UCSD-AML1 (cell line): ENCODE results near the gene C16orf89.
"Not testable (repeated sequence)": the region's sequence is repeated elsewhere in the genome, so short reads cannot be mapped to it uniquely, and the experiment has no call there.

ENCODE experiments used
- DNase-seq: peaks from one replicate; lab custom pipeline; 2025; ENCODE audit not compliant: unreplicated experiment; lab: John Stamatoyannopoulos, UW

C16orf89 gene, protein sequence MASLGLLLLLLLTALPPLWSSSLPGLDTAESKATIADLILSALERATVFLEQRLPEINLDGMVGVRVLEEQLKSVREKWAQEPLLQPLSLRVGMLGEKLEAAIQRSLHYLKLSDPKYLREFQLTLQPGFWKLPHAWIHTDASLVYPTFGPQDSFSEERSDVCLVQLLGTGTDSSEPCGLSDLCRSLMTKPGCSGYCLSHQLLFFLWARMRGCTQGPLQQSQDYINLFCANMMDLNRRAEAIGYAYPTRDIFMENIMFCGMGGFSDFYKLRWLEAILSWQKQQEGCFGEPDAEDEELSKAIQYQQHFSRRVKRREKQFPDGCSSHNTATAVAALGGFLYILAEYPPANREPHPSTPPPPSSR

DNA sequence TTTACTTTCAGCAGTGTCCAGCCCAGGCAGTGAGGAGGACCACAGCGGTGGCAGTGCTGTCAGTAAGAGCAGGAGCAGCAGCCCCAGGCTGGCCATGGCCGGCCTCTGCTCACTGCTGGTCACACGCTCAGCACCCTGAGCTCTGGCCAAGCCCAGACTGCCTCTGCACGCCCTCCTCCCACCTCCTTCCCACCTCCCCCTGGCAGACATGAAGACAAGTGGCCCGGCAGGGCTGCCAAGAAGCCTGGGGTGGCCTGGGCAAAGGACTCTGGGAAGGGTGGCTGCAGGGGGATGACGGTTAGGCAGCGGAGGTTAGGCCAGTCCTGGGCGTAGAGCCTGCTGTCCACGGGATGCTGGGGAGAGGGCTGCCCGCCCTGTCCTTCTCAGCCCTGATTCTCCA is at the start of gene C16orf89:
Gene C16orf89 (minus strand): TSS at position 144 of the 400 bp plus-strand sequence. CDS start 48 bp downstream, at position 96.
- no peak for DNase-seq

DNA sequence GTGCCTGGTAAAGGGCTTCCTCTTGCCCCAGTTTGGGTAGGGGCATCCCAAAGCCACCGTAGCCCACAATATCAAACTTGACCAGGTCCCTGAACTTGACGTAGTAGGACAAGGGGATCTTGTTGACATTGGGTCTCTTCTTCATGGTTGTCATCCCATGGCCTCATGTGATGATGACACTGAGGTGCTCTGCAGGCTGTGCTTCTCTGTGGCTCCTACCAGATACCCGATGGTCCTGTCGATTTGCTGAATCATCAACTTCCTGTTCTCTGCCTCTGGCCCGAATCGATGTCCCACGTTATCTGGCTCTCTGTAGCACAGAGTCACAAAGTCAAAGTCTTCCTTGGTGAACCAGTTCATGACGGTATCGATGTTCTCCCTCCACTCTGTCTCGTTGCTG is 45.2 kb upstream of the C16orf89 start:
- not testable (repeated sequence) for DNase-seq

DNA sequence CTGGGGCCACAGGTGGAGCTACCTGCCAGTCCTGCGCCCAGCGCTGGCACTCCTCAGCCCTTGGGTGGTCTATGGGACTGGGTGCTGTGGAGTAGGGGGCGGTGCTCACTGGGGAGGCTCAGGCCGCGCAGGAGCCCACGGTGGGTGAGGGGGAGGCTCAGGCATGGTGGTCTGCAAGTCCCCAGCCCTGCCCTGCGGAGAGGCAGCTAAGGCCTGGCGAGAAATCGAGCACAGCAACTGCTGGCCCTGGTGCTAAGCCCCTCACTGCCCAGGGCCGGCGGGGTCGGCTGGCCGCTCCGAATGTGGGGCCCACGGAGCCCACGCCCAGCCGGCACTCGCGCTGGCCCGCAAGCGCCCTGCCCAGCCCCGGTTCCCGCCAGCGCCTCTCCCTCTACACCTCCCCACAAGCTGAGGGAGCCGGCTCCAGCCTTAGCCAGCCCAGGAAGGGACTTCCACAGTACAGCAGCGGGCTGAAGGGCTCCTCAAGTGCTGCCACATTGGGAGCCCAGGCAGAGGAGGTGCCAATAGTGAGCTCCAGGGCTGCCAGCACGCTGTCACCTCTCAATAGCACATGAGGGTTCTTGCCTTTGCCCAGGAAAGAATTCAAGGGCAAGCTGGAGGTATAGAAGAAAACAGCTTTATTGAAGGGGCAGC is 42.9 kb upstream of the C16orf89 start:
- DNase-seq: no peak

DNA sequence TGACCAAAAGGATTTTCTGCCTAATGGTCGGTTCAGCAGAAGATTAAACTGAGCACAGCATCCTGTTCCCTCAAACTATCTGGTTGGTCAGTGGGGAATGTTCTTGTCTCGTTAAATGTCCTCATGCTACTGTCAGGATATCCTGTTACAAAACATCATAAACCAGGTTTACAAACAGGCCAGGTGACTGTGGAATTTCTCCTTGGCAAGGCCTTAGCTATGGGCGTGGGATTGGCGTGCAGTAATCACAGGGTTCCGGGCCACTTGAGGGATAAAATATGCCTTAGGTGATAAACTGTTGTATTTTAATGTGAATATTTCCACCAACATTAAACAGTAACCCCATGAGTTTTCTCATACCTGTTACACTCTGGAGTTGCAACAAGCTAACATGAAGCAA is 39.3 kb upstream of the C16orf89 start:
- not testable (repeated sequence) for DNase-seq

DNA sequence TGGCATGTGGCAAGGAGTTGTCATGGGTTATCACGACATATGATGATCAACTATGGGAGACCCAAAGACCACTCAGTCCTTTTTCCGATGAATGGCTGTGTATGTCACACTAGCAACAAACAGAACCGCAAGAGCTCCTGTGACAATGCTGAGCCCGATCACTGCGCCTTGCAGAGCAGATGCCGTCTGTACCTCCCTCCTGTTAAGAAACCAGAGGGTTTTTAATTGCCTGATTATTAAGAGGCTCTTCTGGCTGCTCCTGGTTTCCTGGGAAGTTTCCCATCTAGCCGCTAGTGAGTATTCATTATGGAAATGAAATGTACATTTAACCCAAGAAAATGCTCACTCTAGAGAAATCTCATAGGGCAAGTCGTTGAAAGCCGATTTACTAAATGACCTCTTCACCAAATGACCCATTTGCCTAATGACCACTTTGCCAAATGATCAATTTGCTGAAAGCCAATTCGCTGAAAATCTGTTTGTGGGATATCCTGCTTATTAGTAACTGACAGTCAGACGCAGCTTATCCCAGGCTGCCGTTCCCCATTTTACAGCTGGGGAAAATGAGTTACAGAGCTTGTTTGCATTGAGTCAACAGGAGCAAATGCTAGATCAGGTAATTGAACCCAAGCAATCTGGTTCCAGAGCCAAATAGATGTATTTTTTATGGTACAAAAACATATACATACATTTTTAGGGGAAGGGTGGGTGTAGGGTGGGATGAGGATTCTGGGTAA is 37.7 kb upstream of the C16orf89 start:
- DNase-seq: not testable (repeated sequence)

DNA sequence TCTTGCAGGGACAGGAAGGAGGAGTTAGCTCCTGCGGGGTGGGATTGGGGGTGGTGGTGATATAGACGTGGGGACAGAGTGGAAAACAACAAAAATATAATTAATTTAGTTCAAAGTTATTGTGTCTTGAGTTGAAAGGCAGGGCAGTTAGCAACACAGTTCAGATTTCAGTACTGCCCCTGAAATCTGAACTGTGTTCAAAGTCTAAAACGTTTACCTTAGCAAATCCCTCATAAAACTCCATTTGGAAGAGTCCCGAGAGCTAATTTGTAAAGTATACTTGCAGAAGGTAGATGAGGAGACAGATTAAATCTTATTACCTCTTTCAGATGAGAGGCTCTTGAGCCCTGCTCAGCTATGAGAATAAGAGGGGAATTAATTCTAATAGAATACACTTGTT is 33.4 kb upstream of the C16orf89 start:
- not testable (repeated sequence) for DNase-seq

DNA sequence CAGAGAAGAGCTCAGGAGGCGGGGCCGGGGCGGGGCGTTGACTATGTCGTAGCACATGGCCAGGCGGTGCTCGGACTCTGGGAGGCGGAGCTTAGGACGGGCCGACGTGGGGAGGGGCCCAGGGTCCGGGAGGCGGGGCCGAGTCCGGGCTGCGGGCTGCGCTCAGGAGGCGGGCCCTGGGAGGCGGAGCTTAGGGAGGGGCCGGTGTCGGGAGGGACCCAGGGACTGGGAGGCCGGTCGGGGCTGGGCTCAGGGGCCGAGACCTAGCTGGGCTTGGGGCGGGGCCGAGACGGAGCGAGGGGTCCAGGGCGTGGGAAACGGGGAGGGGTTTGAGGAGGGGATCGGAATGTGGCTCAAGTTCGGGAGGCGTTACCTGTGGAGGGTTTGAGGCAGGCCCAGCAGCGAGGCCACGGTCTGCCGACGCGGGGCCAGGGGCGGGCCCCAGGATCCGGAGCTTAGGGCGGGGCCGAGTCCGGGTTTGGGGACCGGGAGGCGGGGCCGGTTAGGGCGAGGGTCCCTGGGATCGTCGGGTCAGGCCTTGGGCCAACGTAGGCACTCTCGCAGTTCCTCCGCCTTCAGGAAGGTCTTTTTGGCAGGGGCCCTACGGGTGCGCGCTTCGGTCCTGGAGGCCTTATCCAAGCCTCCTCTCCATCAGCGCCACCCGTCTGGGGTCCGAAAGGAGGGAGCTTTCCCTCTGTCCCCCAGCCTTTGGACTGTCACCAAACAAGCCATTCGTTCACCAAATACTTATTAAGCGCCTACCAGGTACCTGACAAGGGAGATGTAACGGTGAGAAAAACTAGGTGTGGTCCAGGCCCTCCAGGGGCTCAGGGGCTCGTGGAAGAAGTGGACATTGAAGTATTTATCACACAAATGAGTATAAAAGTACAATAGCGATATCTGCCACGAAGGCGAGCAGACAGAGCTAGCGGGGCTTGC is 32.7 kb upstream of the C16orf89 start:
- peak; percentile 56 for DNase-seq

DNA sequence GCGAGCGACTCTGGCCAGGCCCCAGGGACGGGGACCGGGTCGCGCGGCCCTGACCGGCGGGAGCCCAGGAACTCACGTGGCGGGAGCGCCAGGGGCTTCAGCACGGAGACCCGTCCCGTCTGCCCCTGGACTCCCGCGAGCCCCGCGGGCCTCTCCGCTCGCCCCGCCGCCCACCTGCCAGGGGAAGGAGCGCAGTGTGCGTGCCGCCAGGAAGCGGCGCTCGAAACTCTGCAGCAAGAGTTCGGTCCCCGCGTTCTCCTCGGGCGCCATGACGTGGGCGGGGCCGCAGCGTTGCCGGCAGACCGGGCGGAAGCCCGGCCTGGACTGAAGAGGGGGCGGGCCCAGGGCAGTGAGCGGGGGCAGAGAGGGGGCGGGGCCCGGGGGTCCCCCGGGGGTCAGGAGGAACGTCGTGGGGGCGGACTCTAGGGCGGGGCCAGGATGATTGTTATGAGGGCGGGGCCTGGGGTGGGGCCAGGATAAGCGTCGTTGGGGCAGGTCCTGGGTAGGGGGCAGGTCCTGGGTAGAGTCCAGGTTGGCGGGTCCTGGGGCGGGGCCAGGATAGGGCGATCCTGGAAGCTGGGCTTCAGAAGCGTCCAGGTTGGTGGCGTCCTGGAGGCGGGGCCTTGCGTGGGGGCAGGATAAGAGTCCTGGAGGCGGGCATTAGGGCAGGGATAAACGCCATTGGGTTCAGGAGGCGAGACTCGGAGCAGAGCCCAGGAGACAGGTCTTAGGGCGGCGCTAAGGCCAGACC is 31.9 kb upstream of the C16orf89 start, which contains the start of gene EEF2KMT:
Gene EEF2KMT (minus strand): TSS at position 326 of the 751 bp plus-strand sequence. CDS start 56 bp downstream, at position 270.
- DNase-seq: peak; percentile 99

DNA sequence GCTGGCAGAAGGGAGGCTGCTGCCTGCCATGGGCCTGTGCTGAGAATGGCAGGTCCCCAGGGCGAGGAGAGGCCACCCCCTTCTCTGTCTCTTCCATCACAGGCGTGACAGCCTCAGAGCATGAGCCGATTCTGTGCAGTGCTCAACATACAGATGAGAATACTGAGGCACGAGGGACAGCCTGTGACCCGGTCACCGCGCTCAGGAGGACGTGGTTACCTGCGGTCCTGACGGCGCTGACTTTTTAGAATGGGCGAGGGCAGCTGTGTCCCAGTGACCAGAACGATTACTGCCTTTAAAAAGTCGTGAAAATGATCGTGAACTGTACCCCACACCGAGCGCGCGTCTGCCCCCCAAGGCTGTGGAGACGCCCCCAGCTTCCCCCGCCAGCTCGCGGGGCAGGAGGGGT is 31.3 kb upstream of the C16orf89 start:
- DNase-seq: peak; percentile 47

DNA sequence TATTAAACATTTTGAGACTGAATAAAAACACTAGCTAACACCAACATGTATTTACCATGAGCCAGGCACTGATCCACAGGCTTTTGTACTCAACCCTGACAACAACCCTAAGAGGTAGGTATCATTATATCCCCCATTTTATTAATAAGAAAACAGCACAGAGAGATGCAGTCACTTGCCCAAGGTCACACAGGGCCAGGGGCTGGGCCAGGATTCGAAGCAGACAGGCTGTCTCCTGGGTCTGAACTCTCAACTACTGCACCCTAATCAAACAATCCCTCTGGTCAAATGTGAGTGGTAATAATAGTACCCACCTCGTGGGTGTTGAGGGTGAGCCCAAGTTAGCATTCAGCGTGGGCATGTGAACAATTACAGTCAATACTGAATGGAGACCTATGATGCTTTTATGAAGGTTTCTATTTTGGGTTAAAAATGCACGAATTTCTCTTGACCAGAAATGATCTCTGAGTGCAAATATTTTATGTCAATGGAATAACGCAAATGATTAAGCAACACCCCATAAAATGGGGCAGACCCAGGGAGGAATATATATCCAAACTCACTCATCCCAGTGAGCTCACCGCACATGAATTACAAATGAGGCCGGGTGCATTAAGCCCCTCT is 30.8 kb upstream of the C16orf89 start:
- DNase-seq: not testable (repeated sequence)

DNA sequence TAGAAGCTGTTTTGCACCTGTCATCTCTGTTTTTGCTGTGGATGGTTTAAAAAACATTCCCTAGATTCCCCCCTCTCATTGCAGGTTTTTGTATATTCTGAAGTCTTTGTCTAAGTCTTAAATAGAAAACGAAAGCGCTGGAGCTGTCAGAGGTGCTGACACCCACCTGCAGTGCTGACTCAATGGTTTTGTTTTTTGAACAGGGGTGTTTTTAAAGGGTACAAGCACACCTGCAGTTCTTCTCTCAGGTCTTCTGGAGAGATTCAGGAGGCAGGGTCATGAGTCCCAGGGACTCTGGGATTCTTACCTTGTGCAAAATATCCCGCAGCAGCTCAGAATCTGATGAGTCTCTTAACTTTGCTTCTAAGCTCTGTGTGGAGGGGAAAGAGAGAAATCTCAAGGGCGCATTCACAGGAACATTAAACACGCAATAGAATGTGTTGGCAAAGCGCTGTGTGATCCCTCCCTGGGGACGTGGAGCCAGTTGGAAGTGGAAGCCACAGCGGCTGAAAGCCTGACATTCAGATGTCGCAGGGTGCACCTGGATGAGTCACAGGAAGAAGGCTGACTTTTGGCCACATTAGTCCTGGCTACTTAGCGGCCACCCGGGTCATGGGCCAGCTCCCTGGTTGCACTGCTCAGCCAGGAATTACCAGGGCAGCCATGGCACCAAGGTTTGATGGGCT is 29.5 kb upstream of the C16orf89 start:
- not testable (repeated sequence) for DNase-seq

DNA sequence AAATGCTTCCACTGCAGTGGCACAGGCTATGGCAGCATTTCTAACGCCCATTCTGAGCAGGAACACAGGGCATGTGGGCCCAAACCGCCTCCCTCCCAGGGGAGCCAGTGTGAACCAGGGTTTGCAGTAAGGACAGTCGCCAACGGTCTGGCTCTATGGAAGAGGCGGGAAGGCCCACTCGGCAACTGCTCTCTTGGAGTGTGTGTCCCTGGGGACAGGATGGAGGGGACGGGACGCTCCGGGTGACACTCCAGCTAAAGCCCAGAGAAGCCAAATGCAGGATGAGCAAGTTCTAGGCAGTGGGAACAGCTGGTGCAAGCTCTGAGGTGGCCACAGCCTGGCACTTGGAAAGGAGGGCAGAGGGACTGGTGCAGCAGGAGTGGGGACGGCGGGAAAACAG is 28.0 kb upstream of the C16orf89 start:
- not testable (repeated sequence) for DNase-seq

DNA sequence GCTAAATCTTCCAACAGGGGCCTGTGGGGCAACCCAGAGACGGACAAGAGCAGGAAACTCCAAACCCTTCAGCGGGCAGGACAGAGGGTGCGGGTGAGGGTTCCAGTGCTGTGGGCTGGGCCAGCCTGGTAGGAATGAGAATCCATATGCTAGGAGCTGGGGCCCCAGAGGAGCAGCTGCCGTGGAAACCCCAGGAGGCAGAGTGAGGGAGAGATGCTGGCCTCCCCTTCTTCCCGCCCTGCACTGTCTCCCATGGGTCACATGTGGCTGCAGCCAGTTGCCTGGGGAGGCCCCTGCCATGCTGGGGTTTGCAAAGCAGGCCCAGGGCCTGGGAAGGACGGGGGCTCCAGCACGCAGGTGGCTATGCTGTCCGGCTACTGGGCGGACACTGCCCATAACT is 27.3 kb upstream of the C16orf89 start:
- DNase-seq: not testable (repeated sequence)

DNA sequence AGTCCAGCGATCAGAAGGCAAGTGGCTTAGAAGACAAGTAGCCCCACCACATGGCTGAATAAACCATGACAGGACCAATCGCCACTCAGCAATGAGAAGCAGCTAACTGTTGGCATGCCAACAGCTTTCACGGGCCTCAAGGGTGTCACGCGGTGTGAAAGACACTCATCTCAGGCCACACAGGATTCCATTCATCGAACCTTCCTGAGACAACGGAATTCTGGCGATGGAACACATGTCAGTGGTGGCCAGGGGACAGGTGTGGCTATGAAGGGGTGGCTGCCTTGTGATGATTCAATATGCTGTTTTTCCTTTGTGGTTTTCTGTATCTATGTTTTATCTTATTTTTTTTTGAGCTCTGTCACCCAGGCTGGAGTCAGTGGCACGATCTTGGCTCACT is 24.8 kb upstream of the C16orf89 start:
- not testable (repeated sequence) for DNase-seq

DNA sequence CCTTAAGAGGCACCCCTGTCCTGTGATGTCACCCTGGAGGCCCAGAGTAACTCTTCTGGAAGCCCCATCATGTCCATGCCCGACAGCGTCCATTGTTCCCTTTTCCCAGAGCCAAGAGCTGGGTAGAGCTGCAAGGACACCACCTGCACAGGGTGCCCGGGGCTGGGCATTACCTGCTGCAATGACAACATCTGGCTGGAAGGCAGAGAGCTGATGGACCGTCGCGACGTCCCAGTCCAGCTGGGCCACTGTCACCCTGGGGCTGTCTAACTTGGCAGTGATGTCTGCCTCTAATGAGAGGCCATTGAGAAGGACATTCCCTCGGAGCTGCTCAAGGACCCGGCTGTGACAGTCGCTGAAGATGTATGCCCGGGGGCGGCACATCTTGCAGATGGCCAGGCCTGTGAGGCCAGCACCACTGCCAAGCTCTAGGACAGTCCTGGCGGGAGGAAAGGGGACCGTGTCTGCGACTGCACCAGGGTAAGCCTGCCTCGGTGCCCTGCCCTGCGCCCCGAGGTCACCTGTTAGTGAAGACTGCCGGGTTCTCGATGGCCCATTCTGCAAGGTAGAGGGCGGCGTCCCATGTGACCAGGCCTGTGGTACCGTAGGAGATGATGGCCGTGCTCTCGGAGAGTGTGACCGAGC is 24.3 kb upstream of the C16orf89 start:
- not testable (repeated sequence) for DNase-seq

DNA sequence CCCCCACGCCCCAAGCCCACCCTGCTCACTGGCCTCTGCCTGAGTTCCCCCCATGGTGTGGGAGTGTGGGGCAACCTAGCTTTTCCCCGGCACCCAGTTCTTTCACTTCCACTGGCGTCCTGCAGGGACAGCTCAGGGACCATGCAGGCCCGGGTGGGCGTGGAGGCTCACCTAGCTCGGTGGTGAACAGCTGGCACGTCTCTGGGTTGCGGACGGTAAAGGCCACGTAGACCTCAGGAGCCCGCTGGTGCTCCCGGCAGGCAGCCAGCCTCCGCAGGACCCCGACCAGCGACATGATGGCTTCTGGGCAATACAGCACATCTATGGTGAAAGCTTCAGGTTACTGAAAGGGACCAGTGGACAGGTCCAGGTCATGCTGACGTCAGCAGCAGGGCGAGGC is 23.2 kb upstream of the C16orf89 start:
- DNase-seq: not testable (repeated sequence)

DNA sequence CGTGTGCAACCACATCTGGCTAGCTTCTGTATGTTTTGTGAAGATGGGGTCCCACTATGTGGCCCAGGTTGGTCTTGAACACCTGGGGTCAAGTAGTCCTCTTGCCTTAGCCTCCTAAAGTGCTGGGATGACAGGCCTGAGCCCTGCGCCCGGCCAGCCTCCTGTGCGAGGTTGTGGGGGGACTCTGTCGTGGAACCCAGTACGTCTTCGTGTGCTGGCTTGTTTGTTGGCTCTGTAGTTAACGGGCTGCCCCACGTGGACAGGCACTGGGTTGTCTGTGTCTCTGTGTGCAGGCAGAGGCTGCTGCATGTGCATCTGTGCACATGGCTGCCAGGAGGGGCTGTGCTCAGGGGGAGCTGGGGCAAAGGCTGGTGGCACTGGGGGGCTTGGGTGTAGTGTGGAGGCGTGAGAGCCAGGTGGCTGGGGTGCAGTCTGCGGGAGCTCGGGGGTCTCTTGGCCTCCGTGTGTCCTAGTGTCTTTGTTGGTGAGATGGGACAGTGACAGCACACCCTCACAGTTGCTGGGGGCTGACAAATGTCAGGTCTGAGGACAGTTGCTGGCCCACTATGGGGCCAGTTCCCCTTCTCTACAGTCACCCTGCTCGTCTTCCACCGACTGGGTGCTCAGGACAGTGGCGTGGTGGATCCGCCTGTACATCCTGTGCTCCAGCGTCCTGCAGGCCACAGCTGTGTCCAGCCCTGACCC is 22.5 kb upstream of the C16orf89 start:
- DNase-seq: not testable (repeated sequence)

DNA sequence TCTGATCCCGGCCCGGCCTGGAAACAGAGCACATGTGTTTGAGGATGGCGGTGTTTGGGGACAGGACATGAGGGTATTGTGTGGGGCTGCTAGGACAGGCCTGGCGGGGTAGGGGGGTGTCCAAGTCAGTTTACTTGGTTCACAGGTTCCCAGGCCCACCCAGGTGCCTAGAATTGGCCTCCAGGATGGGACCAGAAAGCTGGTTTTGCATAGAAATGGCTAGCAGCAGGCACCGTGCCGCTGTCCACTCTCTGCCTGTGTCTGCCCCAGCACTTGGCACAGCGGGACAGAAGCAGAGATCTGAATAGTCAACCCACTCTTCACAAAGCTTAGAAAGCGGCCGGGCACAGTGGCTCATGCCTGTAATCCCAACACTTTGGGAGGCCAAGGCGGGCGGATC is 20.0 kb upstream of the C16orf89 start:
- DNase-seq: not testable (repeated sequence)
